Nephron progenitor cell (in vitro differentiated cells): ENCODE results near the gene EMC8.
A peak's percentile ranks its signal among the peaks of the same experiment; 100 is the strongest.

ENCODE experiments used
- DNase-seq: peaks from one replicate; pipeline ENCODE4 v3.0.0; 2021
- H3K27ac Mint-ChIP-seq: 2 replicates; pipeline ENCODE4 v1.8.0; 2021; ENCODE audit warnings: mild to moderate bottlenecking, moderate library complexity, mixed read lengths
- H3K27me3 Mint-ChIP-seq: 2 replicates; pipeline ENCODE4 v1.8.0; 2021; ENCODE audit warnings: mild to moderate bottlenecking, low read depth, mixed read lengths; ENCODE audit not compliant: poor library complexity
- H3K36me3 Mint-ChIP-seq: 2 replicates; pipeline ENCODE4 v1.8.0; 2021; ENCODE audit warnings: low read depth, mixed read lengths
- H3K4me1 Mint-ChIP-seq: 2 replicates; pipeline ENCODE4 v1.8.0; 2021; ENCODE audit warnings: mixed read lengths
- H3K4me3 Mint-ChIP-seq: 2 replicates; pipeline ENCODE4 v1.8.0; 2021; ENCODE audit warnings: mild to moderate bottlenecking, moderate library complexity, mixed read lengths
- H3K9me3 Mint-ChIP-seq: 2 replicates; pipeline ENCODE4 v1.8.0; 2021; ENCODE audit warnings: mild to moderate bottlenecking, moderate library complexity, mixed read lengths
- CTCF ChIP-seq: fragments of 200-600 bp; sonication (generic); IDR thresholded peaks from 2 replicates; pipeline ENCODE4 v1.5.0; 2021; ENCODE audit warnings: antibody characterized with exemption

The EMC8 gene

GRCh38 chr16:85752511-85753420 is 46.6 kb downstream of the EMC8 start:
- TF ChIP-seq CTCF = no peak
- Mint-ChIP-seq H3K36me3 (no peaks in the 10 kb centered on the region), H3K4me1 (peaks cover 34% of the 10 kb centered on the region), H3K27ac (no peak overlapping the region), H3K4me3 (peak overlapping the region; percentile 15), H3K27me3 (peaks cover 72% of the 10 kb centered on the region), H3K9me3 (no peaks in the 10 kb centered on the region)
- DNase-seq = peak; percentile 61

GRCh38 chr16:85751698-85752501 is 47.4 kb downstream of the EMC8 start:
- no peak for DNase-seq
- Mint-ChIP-seq H3K9me3 (no peaks in the 10 kb centered on the region), H3K27ac (no peak overlapping the region), H3K4me3 (peak overlapping the region; percentile 52), H3K27me3 (peaks cover 77% of the 10 kb centered on the region), H3K36me3 (no peaks in the 10 kb centered on the region), H3K4me1 (peaks cover 34% of the 10 kb centered on the region)
- no peak for TF ChIP-seq CTCF

- DNase-seq = peak; percentile 70
- no peaks in the 10 kb centered on the region for H3K36me3 Mint-ChIP-seq
- H3K27ac Mint-ChIP-seq = no peak within 1 kb of the TSS
- peaks cover 28% of the 10 kb centered on the region for H3K4me1 Mint-ChIP-seq
- no peak for TF ChIP-seq CTCF
- peaks cover 80% of the 10 kb centered on the region for H3K27me3 Mint-ChIP-seq
- peak within 1 kb of the TSS; percentile 85 for H3K4me3 Mint-ChIP-seq
- H3K9me3 Mint-ChIP-seq = no peaks in the 10 kb centered on the region
Observed at GRCh38 chr16:85750827-85751697, 48.3 kb downstream of the EMC8 start, which contains the start of gene C16orf74. Gene C16orf74, minus strand, starts transcription at chr16:85751096. Its CDS starts 15,879 bp downstream, at chr16:85735217.

GRCh38 chr16:85750146-85750826 is 49.1 kb downstream of the EMC8 start:
- Mint-ChIP-seq H3K4me1 (peaks cover 29% of the 10 kb centered on the region), H3K4me3 (peak overlapping the region; percentile 85), H3K36me3 (no peaks in the 10 kb centered on the region), H3K27me3 (peaks cover 85% of the 10 kb centered on the region), H3K27ac (no peak overlapping the region), H3K9me3 (no peaks in the 10 kb centered on the region)
- peak; percentile 48 for DNase-seq
- TF ChIP-seq CTCF = no peak

DNA sequence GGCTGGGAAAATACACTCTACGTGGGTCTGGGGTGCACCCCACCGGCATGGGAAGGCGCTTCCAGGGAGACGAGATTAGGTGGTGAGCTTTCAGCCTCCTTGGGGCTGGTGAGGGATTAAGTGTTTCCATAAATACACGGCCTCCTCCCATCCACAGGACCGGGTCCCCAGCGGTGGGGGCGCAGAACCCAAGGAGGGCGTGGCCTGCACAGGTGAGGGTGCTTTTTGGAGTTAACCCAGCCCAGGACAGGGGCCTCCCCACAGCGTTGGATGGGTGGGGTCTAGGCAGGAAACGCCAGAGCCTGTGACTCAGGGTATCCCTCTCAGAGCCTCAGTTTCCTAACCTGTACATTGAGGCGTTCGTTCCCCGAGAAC is 49.6 kb downstream of the EMC8 start:
- H3K36me3 Mint-ChIP-seq = no peaks in the 10 kb centered on the region
- DNase-seq = no peak
- H3K9me3 Mint-ChIP-seq = no peaks in the 10 kb centered on the region
- no peak overlapping the region for H3K27ac Mint-ChIP-seq
- H3K4me3 Mint-ChIP-seq = peak overlapping the region; percentile 85
- no peak for TF ChIP-seq CTCF
- peaks cover 84% of the 10 kb centered on the region for H3K27me3 Mint-ChIP-seq
- H3K4me1 Mint-ChIP-seq = peaks cover 29% of the 10 kb centered on the region
